ENCODE measurements around the gene ZNF773.
"Not testable (repeated sequence)": the region's sequence is repeated elsewhere in the genome, so short reads cannot be mapped to it uniquely, and the experiment has no call there.

The ZNF773 gene

DNA sequence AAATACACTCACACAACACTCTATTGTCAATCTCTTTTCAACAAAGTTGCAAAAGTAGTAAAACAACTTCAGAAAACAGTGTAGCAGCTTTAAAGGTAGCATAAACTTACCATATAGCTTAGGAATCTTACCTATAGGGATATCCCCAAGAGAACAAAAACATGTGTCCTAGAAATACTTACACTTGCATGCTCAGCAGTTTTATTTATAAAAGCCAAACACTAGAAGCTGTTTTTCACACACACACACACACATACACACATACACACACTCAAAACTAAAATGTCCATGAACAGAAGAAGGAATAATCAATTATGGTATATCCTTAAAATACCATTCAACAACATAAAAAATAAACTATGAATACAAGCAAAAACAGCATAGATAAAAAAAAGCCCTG is 11.7 kb downstream of the ZNF773 start:
- H3K27ac ChIP-seq (ENCODE audit: low read length): no peak overlapping the region
- H3K9me3 ChIP-seq (ENCODE audit: control insufficient read depth, low read depth, low read length): peaks cover 29% of the 10 kb centered on the region
- no peak overlapping the region for H3K4me3 ChIP-seq (ENCODE audit: low read length)
- H3K9ac ChIP-seq (ENCODE audit: low read length): no peak overlapping the region
- no peaks in the 10 kb centered on the region for H3K4me1 ChIP-seq (ENCODE audit: control insufficient read depth, low read depth, low read length)
- peaks cover 11% of the 10 kb centered on the region for H3K36me3 ChIP-seq (ENCODE audit: control insufficient read depth, low read depth, low read length)
- H3K27me3 ChIP-seq (ENCODE audit: control insufficient read depth, insufficient read depth, low read length): no peaks in the 10 kb centered on the region

DNA sequence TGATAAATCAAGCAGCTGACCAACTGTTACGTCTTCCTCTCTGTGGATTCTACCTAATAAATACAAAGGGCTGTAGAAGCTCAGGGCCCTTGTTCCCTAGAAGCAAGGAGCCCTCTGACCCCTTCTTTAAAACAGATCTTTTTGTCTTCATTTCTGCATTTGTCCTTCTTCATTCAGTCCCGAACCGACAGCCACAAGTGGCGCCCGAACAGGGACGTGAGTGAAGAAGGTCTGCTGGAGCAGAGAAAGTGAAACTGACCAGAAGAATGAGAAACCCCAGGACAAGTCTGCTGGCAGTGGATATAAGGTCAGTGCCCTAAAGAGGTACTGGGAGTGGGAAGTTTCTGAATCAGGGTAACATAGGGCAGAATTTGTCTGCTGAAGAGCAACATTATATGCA is 13.1 kb downstream of the ZNF773 start:
- Histone ChIP-seq H3K36me3 (ENCODE audit: control insufficient read depth, low read depth, low read length) (no peaks in the 10 kb centered on the region), H3K4me1 (ENCODE audit: control insufficient read depth, low read depth, low read length) (no peaks in the 10 kb centered on the region), H3K27me3 (ENCODE audit: control insufficient read depth, insufficient read depth, low read length) (no peaks in the 10 kb centered on the region), H3K9ac (ENCODE audit: low read length) (no peak overlapping the region), H3K27ac (ENCODE audit: low read length) (no peak overlapping the region), H3K4me3 (ENCODE audit: low read length) (no peak overlapping the region), H3K9me3 (ENCODE audit: control insufficient read depth, low read depth, low read length) (peaks cover 25% of the 10 kb centered on the region)

- H3K9me3 ChIP-seq (ENCODE audit: control insufficient read depth, low read depth, low read length): peaks cover 25% of the 10 kb centered on the region
- H3K27me3 ChIP-seq (ENCODE audit: control insufficient read depth, insufficient read depth, low read length): no peaks in the 10 kb centered on the region
- no peak overlapping the region for H3K4me3 ChIP-seq (ENCODE audit: low read length)
- H3K36me3 ChIP-seq (ENCODE audit: control insufficient read depth, low read depth, low read length): no peaks in the 10 kb centered on the region
- no peak overlapping the region for H3K9ac ChIP-seq (ENCODE audit: low read length)
- H3K4me1 ChIP-seq (ENCODE audit: control insufficient read depth, low read depth, low read length): no peaks in the 10 kb centered on the region
- no peak overlapping the region for H3K27ac ChIP-seq (ENCODE audit: low read length)
Measured at GRCh38 chr19:57515255-57515654, 15.5 kb downstream of the ZNF773 start.

- not testable (repeated sequence) for H3K36me3 ChIP-seq (ENCODE audit: control insufficient read depth, low read depth, low read length); H3K4me1 ChIP-seq (ENCODE audit: control insufficient read depth, low read depth, low read length); H3K27ac ChIP-seq (ENCODE audit: low read length); H3K4me3 ChIP-seq (ENCODE audit: low read length); H3K9ac ChIP-seq (ENCODE audit: low read length); H3K27me3 ChIP-seq (ENCODE audit: control insufficient read depth, insufficient read depth, low read length)
- H3K9me3 ChIP-seq (ENCODE audit: control insufficient read depth, low read depth, low read length): peaks cover 18% of the 10 kb centered on the region
Measured at GRCh38 chr19:57518021-57518420, 18.3 kb downstream of the ZNF773 start.

GRCh38 chr19:57527136-57527881 is 27.6 kb downstream of the ZNF773 start, which contains the start of gene ZNF549:
ZNF549 (plus strand) TSS chr19:57527356; CDS start chr19:57527574, 218 bp downstream.
- Histone ChIP-seq H3K27ac (ENCODE audit: low read length) (peak within 1 kb of the TSS; percentile 68), H3K27me3 (ENCODE audit: control insufficient read depth, insufficient read depth, low read length) (no peaks in the 10 kb centered on the region), H3K9me3 (ENCODE audit: control insufficient read depth, low read depth, low read length) (no peaks in the 10 kb centered on the region), H3K4me3 (ENCODE audit: low read length) (peak within 1 kb of the TSS; percentile 97), H3K4me1 (ENCODE audit: control insufficient read depth, low read depth, low read length) (peaks cover 6% of the 10 kb centered on the region), H3K36me3 (ENCODE audit: control insufficient read depth, low read depth, low read length) (peaks cover 6% of the 10 kb centered on the region), H3K9ac (ENCODE audit: low read length) (peak within 1 kb of the TSS; percentile 90)

DNA sequence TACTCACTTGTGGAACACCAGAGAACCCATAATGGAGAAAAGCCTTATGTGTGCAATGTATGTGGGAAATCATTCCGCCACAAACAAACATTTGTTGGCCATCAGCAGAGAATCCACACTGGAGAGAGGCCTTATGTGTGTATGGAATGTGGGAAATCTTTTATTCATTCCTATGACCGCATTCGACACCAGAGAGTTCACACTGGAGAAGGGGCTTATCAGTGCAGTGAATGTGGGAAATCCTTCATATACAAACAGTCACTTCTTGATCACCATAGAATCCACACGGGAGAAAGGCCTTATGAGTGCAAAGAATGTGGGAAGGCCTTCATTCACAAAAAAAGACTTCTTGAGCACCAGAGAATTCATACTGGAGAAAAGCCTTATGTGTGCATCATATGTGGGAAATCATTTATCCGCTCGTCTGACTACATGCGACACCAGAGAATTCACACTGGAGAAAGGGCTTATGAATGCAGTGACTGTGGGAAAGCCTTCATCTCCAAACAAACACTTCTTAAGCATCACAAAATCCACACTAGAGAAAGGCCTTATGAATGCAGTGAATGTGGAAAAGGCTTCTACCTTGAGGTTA is 38.3 kb downstream of the ZNF773 start:
- Histone ChIP-seq H3K4me3 (ENCODE audit: low read length) (no peak overlapping the region), H3K27ac (ENCODE audit: low read length) (no peak overlapping the region), H3K27me3 (ENCODE audit: control insufficient read depth, insufficient read depth, low read length) (no peaks in the 10 kb centered on the region), H3K9ac (ENCODE audit: low read length) (no peak overlapping the region), H3K9me3 (ENCODE audit: control insufficient read depth, low read depth, low read length) (peaks cover 34% of the 10 kb centered on the region), H3K4me1 (ENCODE audit: control insufficient read depth, low read depth, low read length) (no peaks in the 10 kb centered on the region), H3K36me3 (ENCODE audit: control insufficient read depth, low read depth, low read length) (peaks cover 53% of the 10 kb centered on the region)

GRCh38 chr19:57546513-57546912 is 46.8 kb downstream of the ZNF773 start:
- H3K4me3 ChIP-seq (ENCODE audit: low read length): no peak overlapping the region
- H3K27ac ChIP-seq (ENCODE audit: low read length): no peak overlapping the region
- H3K4me1 ChIP-seq (ENCODE audit: control insufficient read depth, low read depth, low read length): no peaks in the 10 kb centered on the region
- H3K27me3 ChIP-seq (ENCODE audit: control insufficient read depth, insufficient read depth, low read length): no peaks in the 10 kb centered on the region
- no peak overlapping the region for H3K9ac ChIP-seq (ENCODE audit: low read length)
- H3K36me3 ChIP-seq (ENCODE audit: control insufficient read depth, low read depth, low read length): peaks cover 72% of the 10 kb centered on the region
- peaks cover 18% of the 10 kb centered on the region for H3K9me3 ChIP-seq (ENCODE audit: control insufficient read depth, low read depth, low read length)

DNA sequence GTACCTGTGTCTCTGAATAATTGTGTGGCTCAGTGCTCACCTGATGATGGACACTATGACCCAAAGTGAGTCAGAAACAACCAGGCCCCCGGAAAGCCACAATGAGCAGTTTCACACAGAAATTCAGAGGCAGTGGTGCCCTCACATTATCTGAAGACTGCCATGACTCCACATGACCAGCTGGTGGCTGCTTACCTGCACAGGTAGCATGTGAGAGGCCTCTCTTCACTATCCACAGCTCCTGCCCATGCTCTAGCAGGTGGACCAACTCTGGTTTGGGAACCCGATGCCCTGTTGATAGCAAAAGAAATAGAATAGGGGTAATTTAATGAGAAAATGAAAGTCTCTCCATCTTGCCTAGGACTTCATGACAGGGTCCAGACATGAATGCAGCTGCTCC is 52.7 kb downstream of the ZNF773 start:
- no peaks in the 10 kb centered on the region for H3K27me3 ChIP-seq (ENCODE audit: control insufficient read depth, insufficient read depth, low read length)
- H3K27ac ChIP-seq (ENCODE audit: low read length): no peak overlapping the region
- no peak overlapping the region for H3K4me3 ChIP-seq (ENCODE audit: low read length)
- H3K9ac ChIP-seq (ENCODE audit: low read length): no peak overlapping the region
- H3K36me3 ChIP-seq (ENCODE audit: control insufficient read depth, low read depth, low read length): peaks cover 56% of the 10 kb centered on the region
- H3K4me1 ChIP-seq (ENCODE audit: control insufficient read depth, low read depth, low read length): no peaks in the 10 kb centered on the region
- peaks cover 9% of the 10 kb centered on the region for H3K9me3 ChIP-seq (ENCODE audit: control insufficient read depth, low read depth, low read length)

DNA sequence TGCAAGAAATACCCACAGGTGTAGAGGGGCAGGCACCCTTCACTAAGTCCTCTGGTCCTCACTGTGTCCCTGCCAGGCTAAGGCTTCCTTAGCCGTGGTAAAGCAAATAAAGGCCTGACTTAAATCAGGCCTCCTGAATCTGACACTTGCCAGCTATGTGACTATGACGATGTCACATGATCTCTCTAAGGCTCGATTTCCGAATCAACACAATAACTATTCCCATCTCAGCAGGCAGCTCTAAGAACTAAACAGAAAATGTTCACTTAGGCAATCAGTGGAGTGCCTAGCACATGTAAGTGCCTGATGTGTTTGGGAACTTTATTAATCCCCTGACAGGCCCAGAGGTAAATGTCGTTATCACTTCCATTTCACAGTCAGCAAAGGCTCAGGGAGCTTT is 57.9 kb downstream of the ZNF773 start:
- Histone ChIP-seq H3K9me3 (ENCODE audit: control insufficient read depth, low read depth, low read length) (peaks cover 6% of the 10 kb centered on the region), H3K27me3 (ENCODE audit: control insufficient read depth, insufficient read depth, low read length) (no peaks in the 10 kb centered on the region), H3K4me1 (ENCODE audit: control insufficient read depth, low read depth, low read length) (peaks cover 7% of the 10 kb centered on the region), H3K9ac (ENCODE audit: low read length) (no peak overlapping the region), H3K27ac (ENCODE audit: low read length) (no peak overlapping the region), H3K4me3 (ENCODE audit: low read length) (no peak overlapping the region), H3K36me3 (ENCODE audit: control insufficient read depth, low read depth, low read length) (peaks cover 17% of the 10 kb centered on the region)
